ENCODE measurements around the gene SPAG16. TPM values are rescaled to one million over a fixed set of nuclear protein-coding genes. Genes with fewer than 3 reads are reported as not detected.
A peak's percentile ranks its signal among the peaks of the same experiment; 100 is the strongest.

The SPAG16 gene
- total RNA-seq, 1 donor from 2014 or later: 27.6 TPM

GRCh38 chr2:213751446-213751845 is 467.2 kb downstream of the SPAG16 start:
- DNase-seq (ENCODE audit: low spot score) (no peak), ATAC-seq (no peak)
- intact Hi-C loops (cut with DNase I): no loop called here

- intact Hi-C loops (cut with DNase I): no loop called here
- ATAC-seq: no peak
Measured at GRCh38 chr2:213752575-213752974, 468.3 kb downstream of the SPAG16 start.

GRCh38 chr2:213757525-213757924 is 473.3 kb downstream of the SPAG16 start:
- ATAC-seq: no peak
- intact Hi-C loops (cut with DNase I): no loop called here
- no peak for DNase-seq (ENCODE audit: low spot score)

More at GRCh38 chr2:213752575-213752974, 468.3 kb downstream of the SPAG16 start:
- no peak for DNase-seq (ENCODE audit: low spot score)

GRCh38 chr2:213763354-213763753 is 479.1 kb downstream of the SPAG16 start:
- ATAC-seq (no peak), DNase-seq (ENCODE audit: low spot score) (no peak)
- intact Hi-C loops (cut with DNase I): no loop called here

GRCh38 chr2:213763963-213764362 is 479.7 kb downstream of the SPAG16 start:
- intact Hi-C loops (cut with DNase I): no loop called here
- no peak for ATAC-seq
- DNase-seq (ENCODE audit: low spot score): no peak

GRCh38 chr2:213764849-213765248 is 480.6 kb downstream of the SPAG16 start:
- intact Hi-C loops (cut with DNase I): no loop called here
- ATAC-seq (no peak), DNase-seq (ENCODE audit: low spot score) (no peak)

GRCh38 chr2:213766062-213766461 is 481.8 kb downstream of the SPAG16 start:
- ATAC-seq (no peak), DNase-seq (ENCODE audit: low spot score) (no peak)
- intact Hi-C loops (cut with DNase I): no loop called here

- intact Hi-C loops (cut with DNase I): no loop called here
- DNase-seq (ENCODE audit: low spot score): no peak
- ATAC-seq: no peak
Measured at GRCh38 chr2:213766465-213766901, 482.2 kb downstream of the SPAG16 start.

GRCh38 chr2:213787869-213788268 is 503.6 kb downstream of the SPAG16 start:
- no peak for DNase-seq (ENCODE audit: low spot score)
- ATAC-seq: no peak
- intact Hi-C loops (cut with DNase I): no loop called here

GRCh38 chr2:213789940-213790339 is 505.7 kb downstream of the SPAG16 start:
- intact Hi-C loops (cut with DNase I): no loop called here
- ATAC-seq: no peak
- DNase-seq (ENCODE audit: low spot score): no peak

- intact Hi-C loops (cut with DNase I): no loop called here
- no peak for ATAC-seq
- no peak for DNase-seq (ENCODE audit: low spot score)
Measured at GRCh38 chr2:213792045-213792444, 507.8 kb downstream of the SPAG16 start.

- ATAC-seq (no peak), DNase-seq (ENCODE audit: low spot score) (no peak)
- intact Hi-C loops (cut with DNase I): no loop called here
Measured at GRCh38 chr2:213806125-213806726, 522.0 kb downstream of the SPAG16 start.

- DNase-seq (ENCODE audit: low spot score) (no peak), ATAC-seq (no peak)
- intact Hi-C loops (cut with DNase I): no loop called here
Measured at GRCh38 chr2:213816583-213816982, 532.3 kb downstream of the SPAG16 start.

GRCh38 chr2:213818436-213818835 is 534.2 kb downstream of the SPAG16 start:
- intact Hi-C loops (cut with DNase I): no loop called here
- no peak for DNase-seq (ENCODE audit: low spot score)

GRCh38 chr2:213834331-213834730 is 550.1 kb downstream of the SPAG16 start:
- intact Hi-C loops (cut with DNase I): no loop called here

More at GRCh38 chr2:213818436-213818835, 534.2 kb downstream of the SPAG16 start:
- ATAC-seq: no peak

GRCh38 chr2:213834746-213835145 is 550.5 kb downstream of the SPAG16 start:
- intact Hi-C loops (cut with DNase I): no loop called here
- ATAC-seq (peak; percentile 86), DNase-seq (ENCODE audit: low spot score) (no peak)

More at GRCh38 chr2:213834331-213834730, 550.1 kb downstream of the SPAG16 start:
- ATAC-seq: peak; percentile 89
- DNase-seq (ENCODE audit: low spot score): no peak

- intact Hi-C loops (cut with DNase I): no loop called here
- DNase-seq (ENCODE audit: low spot score) (no peak), ATAC-seq (no peak)
Measured at GRCh38 chr2:213846856-213847255, 562.6 kb downstream of the SPAG16 start.

GRCh38 chr2:213847316-213847715 is 563.1 kb downstream of the SPAG16 start:
- intact Hi-C loops (cut with DNase I): no loop called here
- DNase-seq (ENCODE audit: low spot score): no peak
- ATAC-seq: no peak

- ATAC-seq: no peak
- intact Hi-C loops (cut with DNase I): no loop called here
- DNase-seq (ENCODE audit: low spot score): no peak
Measured at GRCh38 chr2:213848631-213849030, 564.4 kb downstream of the SPAG16 start.

GRCh38 chr2:213861638-213862037 is 577.4 kb downstream of the SPAG16 start:
- intact Hi-C loops (cut with DNase I): no loop called here
- ATAC-seq (no peak), DNase-seq (ENCODE audit: low spot score) (no peak)

GRCh38 chr2:213862407-213863076 is 578.3 kb downstream of the SPAG16 start:
- intact Hi-C loops (cut with DNase I): no loop called here
- DNase-seq (ENCODE audit: low spot score) (no peak), ATAC-seq (no peak)

Data from sciatic nerve (tissue), 2 donors.